Measurements from ENCODE around the gene RPN1. TPM values are rescaled to one million over a fixed set of nuclear protein-coding genes. Genes with fewer than 3 reads are reported as not detected.

RPN1 gene
- total RNA-seq, 1 experiment from 2014 or later: 185 TPM

GRCh38 chr3:128648940-128649663 lies 1.5 kb downstream of the RPN1 start:
- Histone ChIP-seq H4K20me1 (ENCODE audit: insufficient read depth) (peaks cover 56% of the 10 kb centered on the region), H3K27ac (peak overlapping the region; percentile 92; the same call in 1 of the 2 replicates), H3K9me3 (ENCODE audit: insufficient read depth, low read depth) (no peaks in the 10 kb centered on the region), H3F3A (ENCODE audit: insufficient read depth, low read depth) (peaks cover 10% of the 10 kb centered on the region; the same call in 1 of the 2 replicates), H3K27me3 (ENCODE audit: insufficient read depth, low read depth) (no peaks in the 10 kb centered on the region), H3K4me1 (replicated peaks; ENCODE audit: insufficient read depth) (peaks cover 9% of the 10 kb centered on the region), H3K36me3 (ENCODE audit: low read depth) (peaks cover 10% of the 10 kb centered on the region), H3K4me2 (peak overlapping the region; percentile 97), H3K4me3 (peak overlapping the region; percentile 98), H2AFZ (no peak overlapping the region), H3K9me2 (ENCODE audit: insufficient read depth) (no peaks in the 10 kb centered on the region), H3K79me2 (ENCODE audit: low read depth) (peaks cover 65% of the 10 kb centered on the region)
- DNase-seq: no peak
- ChIA-PET POLR2A (ENCODE audit: unreplicated experiment) (interaction anchor here (0.6 to 0.8 kb wide), 4 partner anchors 42 to 314 kb away, joined by 3 to 12 read pairs (median 8); no protein-coding TSS in a partner anchor), CTCF (interaction anchor here (0.6 kb wide), 1 partner anchor 294 kb away, joined by 4 read pairs; no protein-coding TSS in a partner anchor)
- BruUV-seq (replicated peaks): no TSS peak
- intact Hi-C loops (cut with micrococcal nuclease; ENCODE audit: unreplicated experiment): no loop called here
- TF ChIP-seq EZH2 (IDR thresholded peaks at IDR 0.05; ENCODE audit: low read depth) (no peak), CTCF (conservative IDR thresholded peaks at IDR 0.05) (no peak)

- CTCF ChIA-PET: no interaction called here
- POLR2A ChIA-PET (ENCODE audit: unreplicated experiment): no interaction called here
- no peaks in the 10 kb centered on the region for H3K9me2 ChIP-seq (ENCODE audit: insufficient read depth)
- DNase-seq: no peak
- intact Hi-C loops (cut with micrococcal nuclease; ENCODE audit: unreplicated experiment): no loop called here
- H4K20me1 ChIP-seq (ENCODE audit: insufficient read depth): peaks cover 60% of the 10 kb centered on the region
- H3K79me2 ChIP-seq (ENCODE audit: low read depth): peaks cover 71% of the 10 kb centered on the region
- BruUV-seq (replicated peaks): no TSS peak
- H3K9me3 ChIP-seq (ENCODE audit: insufficient read depth, low read depth): no peaks in the 10 kb centered on the region
- peaks cover 9% of the 10 kb centered on the region for H3K4me1 ChIP-seq (replicated peaks; ENCODE audit: insufficient read depth)
- no peaks in the 10 kb centered on the region for H3K27me3 ChIP-seq (ENCODE audit: insufficient read depth, low read depth)
- no peak overlapping the region for H2AFZ ChIP-seq
- peaks cover 10% of the 10 kb centered on the region; the same call in 1 of the 2 replicates for H3F3A ChIP-seq (ENCODE audit: insufficient read depth, low read depth)
- no peak for TF ChIP-seq CTCF (conservative IDR thresholded peaks at IDR 0.05)
- no peak for TF ChIP-seq EZH2 (IDR thresholded peaks at IDR 0.05; ENCODE audit: low read depth)
- peak overlapping the region; percentile 97 for H3K4me2 ChIP-seq
- no peak overlapping the region for H3K27ac ChIP-seq
- H3K4me3 ChIP-seq: peak overlapping the region; percentile 98; the same call in 1 of the 2 replicates
- peaks cover 12% of the 10 kb centered on the region for H3K36me3 ChIP-seq (ENCODE audit: low read depth)
These were observed 2.2 kb downstream of the RPN1 start for GRCh38 chr3:128648402-128648801.

- ChIA-PET CTCF (interaction anchor here (0.7 kb wide), 1 partner anchor 26 kb away, joined by 9 read pairs; no protein-coding TSS in a partner anchor), POLR2A (ENCODE audit: unreplicated experiment) (interaction anchor here (0.5 kb wide), 1 partner anchor 493 kb away, joined by 3 read pairs; no protein-coding TSS in a partner anchor)
- BruUV-seq (replicated peaks): no TSS peak
- peaks cover 12% of the 10 kb centered on the region for H3K36me3 ChIP-seq (ENCODE audit: low read depth)
- H3K4me1 ChIP-seq (replicated peaks; ENCODE audit: insufficient read depth): peaks cover 9% of the 10 kb centered on the region
- no peaks in the 10 kb centered on the region for H3K9me3 ChIP-seq (ENCODE audit: insufficient read depth, low read depth)
- DNase-seq: no peak
- no peak overlapping the region for H3K4me2 ChIP-seq
- H3K27me3 ChIP-seq (ENCODE audit: insufficient read depth, low read depth): no peaks in the 10 kb centered on the region
- no peak overlapping the region for H2AFZ ChIP-seq
- H4K20me1 ChIP-seq (ENCODE audit: insufficient read depth): peaks cover 70% of the 10 kb centered on the region
- TF ChIP-seq CTCF (conservative IDR thresholded peaks at IDR 0.05) (no peak), EZH2 (IDR thresholded peaks at IDR 0.05; ENCODE audit: low read depth) (no peak)
- H3K4me3 ChIP-seq: no peak overlapping the region
- peaks cover 75% of the 10 kb centered on the region for H3K79me2 ChIP-seq (ENCODE audit: low read depth)
- H3F3A ChIP-seq (ENCODE audit: insufficient read depth, low read depth): peaks cover 10% of the 10 kb centered on the region; the same call in 1 of the 2 replicates
- H3K9me2 ChIP-seq (ENCODE audit: insufficient read depth): no peaks in the 10 kb centered on the region
- intact Hi-C loops (cut with micrococcal nuclease; ENCODE audit: unreplicated experiment): no loop called here
- H3K27ac ChIP-seq: no peak overlapping the region
These were observed 3.3 kb downstream of the RPN1 start for GRCh38 chr3:128647307-128647706.
